Measurements from ENCODE around the gene PARP12.

DNA sequence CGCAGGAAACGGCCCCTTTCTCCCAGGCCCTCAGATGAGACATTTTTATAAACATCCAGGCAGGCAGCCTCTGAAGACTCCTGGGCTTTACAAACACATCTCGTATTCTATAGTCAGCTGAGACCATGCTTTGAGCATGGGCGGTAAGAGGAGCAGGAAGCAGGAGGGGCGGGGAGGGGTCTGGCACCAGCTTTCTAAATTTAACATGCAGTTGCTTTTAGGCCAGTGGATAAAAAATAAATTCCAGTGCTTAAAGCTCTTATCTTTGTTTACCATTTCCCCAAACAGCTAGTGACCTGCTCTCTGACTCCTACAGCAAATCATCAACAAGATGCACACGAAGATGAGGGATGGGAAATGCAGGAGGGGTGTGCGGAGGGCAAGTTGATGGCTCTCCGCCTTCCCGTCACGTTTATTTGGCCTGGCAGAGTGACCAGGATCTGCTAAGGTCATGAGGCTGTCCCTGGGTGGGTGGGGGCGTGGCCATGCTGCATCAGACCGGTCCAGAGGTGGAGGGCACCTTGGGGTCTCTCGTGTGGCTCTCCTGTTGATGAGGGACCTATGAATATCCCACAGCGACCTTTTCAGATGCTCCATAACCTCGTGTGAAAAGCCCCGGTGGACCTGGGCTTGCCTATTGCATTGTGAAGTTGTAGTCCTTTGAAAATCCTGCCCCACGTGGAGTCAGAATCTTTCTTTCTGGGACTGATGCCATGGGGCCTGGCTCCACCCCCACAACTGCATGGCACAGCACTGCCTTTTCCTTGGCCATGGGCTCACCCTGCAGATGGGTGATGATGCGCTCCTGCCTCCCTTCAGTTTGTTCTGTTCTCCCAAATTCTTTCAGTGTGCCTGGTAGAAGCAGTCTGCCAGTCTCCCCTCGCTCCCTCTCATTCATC lies 67.5 kb downstream of the PARP12 start:
- TF ChIP-seq, protein P1, sequence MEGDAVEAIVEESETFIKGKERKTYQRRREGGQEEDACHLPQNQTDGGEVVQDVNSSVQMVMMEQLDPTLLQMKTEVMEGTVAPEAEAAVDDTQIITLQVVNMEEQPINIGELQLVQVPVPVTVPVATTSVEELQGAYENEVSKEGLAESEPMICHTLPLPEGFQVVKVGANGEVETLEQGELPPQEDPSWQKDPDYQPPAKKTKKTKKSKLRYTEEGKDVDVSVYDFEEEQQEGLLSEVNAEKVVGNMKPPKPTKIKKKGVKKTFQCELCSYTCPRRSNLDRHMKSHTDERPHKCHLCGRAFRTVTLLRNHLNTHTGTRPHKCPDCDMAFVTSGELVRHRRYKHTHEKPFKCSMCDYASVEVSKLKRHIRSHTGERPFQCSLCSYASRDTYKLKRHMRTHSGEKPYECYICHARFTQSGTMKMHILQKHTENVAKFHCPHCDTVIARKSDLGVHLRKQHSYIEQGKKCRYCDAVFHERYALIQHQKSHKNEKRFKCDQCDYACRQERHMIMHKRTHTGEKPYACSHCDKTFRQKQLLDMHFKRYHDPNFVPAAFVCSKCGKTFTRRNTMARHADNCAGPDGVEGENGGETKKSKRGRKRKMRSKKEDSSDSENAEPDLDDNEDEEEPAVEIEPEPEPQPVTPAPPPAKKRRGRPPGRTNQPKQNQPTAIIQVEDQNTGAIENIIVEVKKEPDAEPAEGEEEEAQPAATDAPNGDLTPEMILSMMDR (IDR thresholded peaks at IDR 0.05) = no peak
- no peak for TF ChIP-seq POLR2A (IDR thresholded peaks at IDR 0.05)

Measured in thyroid gland (tissue), 4 donors.